ENCODE measurements around the gene RAD18. TPM values are rescaled to one million over a fixed set of nuclear protein-coding genes. Genes with fewer than 3 reads are reported as not detected.

Gene RAD18
- total RNA-seq, 1 experiment from 2014 or later, result 13.8 TPM

- Histone ChIP-seq H3K4me1 (ENCODE audit: control insufficient read depth, insufficient read depth, low read length) (0 out of 2 replicates have a peak, but pooled peaks cover 4% of the 10 kb centered on the region), H3K36me3 (ENCODE audit: control insufficient read depth, insufficient read depth, low read length) (no peaks in the 10 kb centered on the region), H3K27me3 (ENCODE audit: control insufficient read depth, insufficient read depth, low read length) (no peaks in the 10 kb centered on the region), H3K9me3 (ENCODE audit: control insufficient read depth, insufficient read depth, low read depth, low read length) (no peaks in the 10 kb centered on the region), H3K4me3 (ENCODE audit: low read depth in 2 of 2, low read length in 2 of 2) (no peak overlapping the region), H3K27ac (ENCODE audit: low read length) (no peak overlapping the region)
- CTCF ChIA-PET, result no interaction called here
- no TSS peak for BruUV-seq (replicated peaks)
- no peak for DNase-seq (ENCODE audit: low read depth, low spot score)
- in situ Hi-C loops (cut with HindIII; ENCODE audit: low pct_unique_long_range_greater_than_20kb, low sequenced_read_pairs) (no loop called here), intact Hi-C loops (cut with micrococcal nuclease; ENCODE audit: unreplicated experiment) (no loop called here)
- POLR2A ChIA-PET, result no interaction called here
- TF ChIP-seq CTCF (IDR thresholded peaks at IDR 0.05), result no peak
- TF ChIP-seq REST (IDR thresholded peaks at IDR 0.05; ENCODE audit: insufficient read depth in 1 of 2, low read depth in 2 of 2, low read length in 1 of 2), result no peak
- TF ChIP-seq SIN3A (IDR thresholded peaks at IDR 0.05; ENCODE audit: borderline replicate concordance, insufficient read depth, low read depth, low read length), result no peak
- TF ChIP-seq POLR2AphosphoS5 (IDR thresholded peaks at IDR 0.05; ENCODE audit: low read depth, low read length), result no peak
- no peak for TF ChIP-seq TCF7L2 (IDR thresholded peaks at IDR 0.05; ENCODE audit: low read depth, low read length)
- no peak for ATAC-seq
Measured at GRCh38 chr3:8865697-8866096, 97.6 kb downstream of the RAD18 start.

- no peak for ATAC-seq
- no peaks in the 10 kb centered on the region for H3K27me3 ChIP-seq (ENCODE audit: control insufficient read depth, insufficient read depth, low read length)
- ChIA-PET CTCF (no interaction called here), POLR2A (no interaction called here)
- in situ Hi-C loops (cut with HindIII; ENCODE audit: low pct_unique_long_range_greater_than_20kb, low sequenced_read_pairs) (no loop called here), intact Hi-C loops (cut with micrococcal nuclease; ENCODE audit: unreplicated experiment) (no loop called here)
- 0 out of 2 replicates have a peak, but pooled peaks cover 4% of the 10 kb centered on the region for H3K4me1 ChIP-seq (ENCODE audit: control insufficient read depth, insufficient read depth, low read length)
- no peak overlapping the region for H3K4me3 ChIP-seq (ENCODE audit: low read depth in 2 of 2, low read length in 2 of 2)
- no peak overlapping the region for H3K27ac ChIP-seq (ENCODE audit: low read length)
- H3K9me3 ChIP-seq (ENCODE audit: control insufficient read depth, insufficient read depth, low read depth, low read length), result no peaks in the 10 kb centered on the region
- DNase-seq (ENCODE audit: low read depth, low spot score), result no peak
- no peaks in the 10 kb centered on the region for H3K36me3 ChIP-seq (ENCODE audit: control insufficient read depth, insufficient read depth, low read length)
- no TSS peak for BruUV-seq (replicated peaks)
- no peak for TF ChIP-seq TCF7L2 (IDR thresholded peaks at IDR 0.05; ENCODE audit: low read depth, low read length)
- no peak for TF ChIP-seq SIN3A (IDR thresholded peaks at IDR 0.05; ENCODE audit: borderline replicate concordance, insufficient read depth, low read depth, low read length)
- no peak for TF ChIP-seq CTCF (IDR thresholded peaks at IDR 0.05)
- no peak for TF ChIP-seq REST (IDR thresholded peaks at IDR 0.05; ENCODE audit: insufficient read depth in 1 of 2, low read depth in 2 of 2, low read length in 1 of 2)
- TF ChIP-seq POLR2AphosphoS5 (IDR thresholded peaks at IDR 0.05; ENCODE audit: low read depth, low read length), result no peak
Measured at GRCh38 chr3:8864402-8865350, 98.6 kb downstream of the RAD18 start.

Measured in Panc1 (cell line).